Neural cell (in vitro differentiated cells): ENCODE results near the gene CSAD. TPM values are rescaled to one million over a fixed set of nuclear protein-coding genes. Genes with fewer than 3 reads are reported as not detected.

Experiments
- H2AFZ ChIP-seq: fragments of 200-600, 300-800 bp; sonication (generic), shearing (Covaris generic); 2 replicates; pipeline ENCODE4 v1.6.0; 2014; ENCODE audit warnings: low read depth, mild to moderate bottlenecking, antibody characterized with exemption, low read length, moderate library complexity
- H3F3A ChIP-seq: fragments of 200-600 bp; shearing (Covaris generic); 2 replicates; pipeline ENCODE4 v1.6.1; 2016; ENCODE audit warnings: mild to moderate bottlenecking, moderate library complexity, mixed read lengths, antibody characterized with exemption, low read length; ENCODE audit not compliant: insufficient read depth, poor library complexity, severe bottlenecking
- H3K27ac ChIP-seq: fragments of 200-600, 300-800 bp; sonication (generic), shearing (Covaris generic); 2 replicates; pipeline ENCODE4 v1.5.1; 2014; ENCODE audit warnings: mild to moderate bottlenecking, low read length, moderate library complexity
- H3K27me3 ChIP-seq: fragments of 300-800, 200-600 bp; sonication (generic), shearing (Covaris generic); 2 replicates; pipeline ENCODE4 v1.6.0; 2014; ENCODE audit warnings: mild to moderate bottlenecking, low read depth, low read length, moderate library complexity; ENCODE audit not compliant: insufficient read depth
- H3K36me3 ChIP-seq: fragments of 300-800, 200-600 bp; sonication (generic), shearing (Covaris generic); 2 replicates; pipeline ENCODE4 v1.5.1; 2014; ENCODE audit warnings: mild to moderate bottlenecking, antibody characterized with exemption, low read length, moderate library complexity; ENCODE audit not compliant: insufficient read depth
- H3K4me2 ChIP-seq: fragments of 300-800, 200-600 bp; sonication (generic), shearing (Covaris generic); 2 replicates; pipeline ENCODE4 v1.6.0; 2014; ENCODE audit warnings: mild to moderate bottlenecking, low read length
- H3K4me3 ChIP-seq: fragments of 300-800, 200-600 bp; sonication (generic), shearing (Covaris generic); 2 replicates; pipeline ENCODE4 v1.5.1; 2014; ENCODE audit warnings: mild to moderate bottlenecking, low read length, moderate library complexity
- H3K79me2 ChIP-seq: fragments of 200-600 bp; shearing (Covaris generic); replicated peaks from 2 replicates; pipeline ENCODE4 v1.6.0; 2014; ENCODE audit warnings: mild to moderate bottlenecking, low read length, moderate library complexity; ENCODE audit not compliant: insufficient read depth
- H3K9ac ChIP-seq: fragments of 300-800, 200-600 bp; sonication (generic), shearing (Covaris generic); 2 replicates; pipeline ENCODE4 v1.6.1; 2016; ENCODE audit warnings: mild to moderate bottlenecking, low read length, mixed read lengths
- H3K9me2 ChIP-seq: fragments of 200-600 bp; shearing (Covaris generic); 2 replicates; pipeline ENCODE4 v1.6.1; 2016; ENCODE audit warnings: mild to moderate bottlenecking, low read length, mixed read lengths; ENCODE audit not compliant: insufficient read depth
- H3K9me3 ChIP-seq: fragments of 200-600, 300-800 bp; sonication (generic), shearing (Covaris generic); 2 replicates; pipeline ENCODE4 v1.6.1; 2016; ENCODE audit warnings: mild to moderate bottlenecking, mixed run types, low read length, moderate library complexity, mixed read lengths
- H4K20me1 ChIP-seq: fragments of 200-600 bp; shearing (Covaris generic); 2 replicates; pipeline ENCODE4 v1.6.1; 2016; ENCODE audit warnings: mild to moderate bottlenecking, mixed run types; ENCODE audit not compliant: insufficient read depth
- CTCF ChIP-seq: fragments of 450-650 bp; IDR thresholded peaks from 2 replicates; pipeline ENCODE4 v1.5.1; 2014; ENCODE audit warnings: antibody characterized with exemption, mild to moderate bottlenecking, moderate library complexity; ENCODE audit not compliant: poor library complexity, severe bottlenecking
- EP300 ChIP-seq: fragments of 450-650 bp; conservative IDR thresholded peaks from 2 replicates; pipeline ENCODE4 v1.6.1; 2014; ENCODE audit warnings: antibody characterized with exemption, mild to moderate bottlenecking, moderate library complexity; ENCODE audit not compliant: poor library complexity, severe bottlenecking
- EZH2 ChIP-seq: fragments of 200-600, 300-800 bp; shearing (Covaris generic), sonication (generic); IDR thresholded peaks from 2 replicates; pipeline ENCODE4 v1.6.1; 2014; ENCODE audit warnings: antibody characterized with exemption, low read length, borderline replicate concordance, mild to moderate bottlenecking; ENCODE audit not compliant: insufficient read depth, poor library complexity, severe bottlenecking
- MXI1 ChIP-seq: fragments of 450-650 bp; conservative IDR thresholded peaks from 2 replicates; pipeline ENCODE4 v1.6.1; 2014; ENCODE audit warnings: antibody characterized with exemption, mild to moderate bottlenecking; ENCODE audit not compliant: poor library complexity, severe bottlenecking
- POLR2AphosphoS5 ChIP-seq: IDR thresholded peaks from 2 replicates; pipeline ENCODE4 v1.6.1; 2012
- RAD21 ChIP-seq: fragments of 450-650 bp; conservative IDR thresholded peaks from 2 replicates; pipeline ENCODE4 v1.6.1; 2014; ENCODE audit warnings: antibody characterized with exemption, mild to moderate bottlenecking, moderate library complexity
- REST ChIP-seq: IDR thresholded peaks from 2 replicates; pipeline ENCODE4 v1.6.1; 2012; ENCODE audit warnings: borderline replicate concordance
- SMC3 ChIP-seq: fragments of 450-650 bp; conservative IDR thresholded peaks from 2 replicates; pipeline ENCODE4 v1.6.1; 2014; ENCODE audit warnings: antibody characterized with exemption, mild to moderate bottlenecking, moderate library complexity; ENCODE audit not compliant: poor library complexity
- TAF1 ChIP-seq: IDR thresholded peaks from 2 replicates; pipeline ENCODE4 v1.6.1; 2012; ENCODE audit warnings: low read depth
- polyA plus RNA-seq: library from polyadenylated mRNA; depleted of rRNA; stranded (reverse); fragments of >200 nt; gene quantifications from 2 replicates; pipeline ENCODE4 v1.2.3, GENCODE V29; 2014

Gene CSAD
- polyA plus RNA-seq, 1 donor from 2014 or later = 41.9 TPM

GRCh38 chr12:53145383-53146260 lies 35.1 kb downstream of the CSAD start:
- H3K79me2 ChIP-seq = no peaks in the 10 kb centered on the region
- H3K9me2 ChIP-seq = no peaks in the 10 kb centered on the region
- H2AFZ ChIP-seq = no peak overlapping the region
- no peaks in the 10 kb centered on the region for H3K27me3 ChIP-seq
- no peaks in the 10 kb centered on the region for H3K36me3 ChIP-seq
- H3K9me3 ChIP-seq = no peaks in the 10 kb centered on the region
- no peak overlapping the region for H3K4me2 ChIP-seq
- H3F3A ChIP-seq = no peaks in the 10 kb centered on the region
- no peak overlapping the region for H3K9ac ChIP-seq
- TF ChIP-seq SMC3 = no peak
- TF ChIP-seq RAD21 = no peak
- no peaks in the 10 kb centered on the region for H4K20me1 ChIP-seq
- no peak overlapping the region for H3K27ac ChIP-seq
- H3K4me3 ChIP-seq = no peak overlapping the region

GRCh38 chr12:53143355-53143754 lies 37.4 kb downstream of the CSAD start:
- Histone ChIP-seq H3K9me3 (no peaks in the 10 kb centered on the region), H3K27ac (no peak overlapping the region), H4K20me1 (no peaks in the 10 kb centered on the region), H3K4me2 (no peak overlapping the region), H3K27me3 (no peaks in the 10 kb centered on the region), H3F3A (no peaks in the 10 kb centered on the region), H3K9me2 (no peaks in the 10 kb centered on the region), H2AFZ (no peak overlapping the region), H3K36me3 (no peaks in the 10 kb centered on the region), H3K4me3 (no peak overlapping the region), H3K79me2 (no peaks in the 10 kb centered on the region), H3K9ac (no peak overlapping the region)
- no peak for TF ChIP-seq SMC3
- TF ChIP-seq EP300 = no peak
- no peak for TF ChIP-seq REST
- no peak for TF ChIP-seq EZH2
- TF ChIP-seq POLR2AphosphoS5 = no peak
- no peak for TF ChIP-seq MXI1
- no peak for TF ChIP-seq RAD21
- TF ChIP-seq TAF1 = no peak

GRCh38 chr12:53133722-53134121 lies 47.0 kb downstream of the CSAD start:
- Histone ChIP-seq H3K9me3 (no peaks in the 10 kb centered on the region), H4K20me1 (no peaks in the 10 kb centered on the region), H2AFZ (no peak overlapping the region), H3K4me3 (no peak overlapping the region), H3K9me2 (no peaks in the 10 kb centered on the region), H3K4me2 (no peak overlapping the region), H3K79me2 (no peaks in the 10 kb centered on the region), H3K27ac (no peak overlapping the region), H3K27me3 (no peaks in the 10 kb centered on the region), H3K36me3 (no peaks in the 10 kb centered on the region), H3K9ac (no peak overlapping the region), H3F3A (no peaks in the 10 kb centered on the region)
- TF ChIP-seq REST (no peak), POLR2AphosphoS5 (no peak), RAD21 (no peak), MXI1 (no peak), CTCF (no peak), EP300 (no peak), EZH2 (no peak), TAF1 (no peak), SMC3 (no peak)
